MV-4-11 (cell line): ENCODE data around the gene YIPF4.
A peak's percentile ranks its signal among the peaks of the same experiment; 100 is the strongest.
"Not testable (repeated sequence)": the region's sequence is repeated elsewhere in the genome, so short reads cannot be mapped to it uniquely, and the experiment has no call there.

Experiments
- DNase-seq: peaks from one replicate; lab custom pipeline; 2025; lab: John Stamatoyannopoulos, UW

The YIPF4 gene

GRCh38 chr2:32289165-32289999 is 11.7 kb downstream of the YIPF4 start:
- peak; percentile 91 for DNase-seq

- DNase-seq, result no peak
These were observed 12.3 kb downstream of the YIPF4 start for GRCh38 chr2:32290000-32290339.

GRCh38 chr2:32291746-32292145 is 14.0 kb downstream of the YIPF4 start:
- no peak for DNase-seq

- not testable (repeated sequence) for DNase-seq
These were observed 15.8 kb downstream of the YIPF4 start for GRCh38 chr2:32293493-32293892.

DNA sequence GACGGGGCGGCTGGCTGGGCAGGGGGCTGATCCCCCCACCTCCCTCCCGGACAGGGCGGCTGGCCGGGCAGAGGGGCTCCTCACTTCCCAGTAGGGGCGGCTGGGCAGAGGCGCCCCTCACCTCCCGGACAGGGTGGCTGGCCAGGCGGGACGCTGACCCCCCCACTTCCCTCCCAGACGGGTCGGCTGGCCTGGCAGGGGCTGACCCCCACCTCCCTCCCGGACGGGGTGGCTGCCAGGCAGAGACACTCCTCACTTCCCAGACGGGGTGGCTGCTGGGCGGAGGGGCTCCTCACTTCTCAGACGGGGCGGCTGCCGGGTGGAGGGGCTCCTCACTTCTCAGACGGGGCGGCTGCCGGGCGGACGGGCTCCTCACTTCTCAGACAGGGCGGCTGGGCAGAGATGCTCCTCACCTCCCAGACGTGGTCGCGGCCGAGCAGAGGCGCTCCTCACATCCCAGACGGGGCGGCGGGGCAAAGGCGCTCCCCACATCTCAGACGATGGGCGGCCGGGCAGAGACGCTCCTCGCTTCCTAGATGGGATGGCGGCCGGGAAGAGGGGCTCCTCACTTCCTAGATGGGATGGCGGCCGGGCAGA is 16.4 kb downstream of the YIPF4 start:
- DNase-seq, result not testable (repeated sequence)

- no peak for DNase-seq
These were observed 32.9 kb downstream of the YIPF4 start for GRCh38 chr2:32310577-32310976.

DNA sequence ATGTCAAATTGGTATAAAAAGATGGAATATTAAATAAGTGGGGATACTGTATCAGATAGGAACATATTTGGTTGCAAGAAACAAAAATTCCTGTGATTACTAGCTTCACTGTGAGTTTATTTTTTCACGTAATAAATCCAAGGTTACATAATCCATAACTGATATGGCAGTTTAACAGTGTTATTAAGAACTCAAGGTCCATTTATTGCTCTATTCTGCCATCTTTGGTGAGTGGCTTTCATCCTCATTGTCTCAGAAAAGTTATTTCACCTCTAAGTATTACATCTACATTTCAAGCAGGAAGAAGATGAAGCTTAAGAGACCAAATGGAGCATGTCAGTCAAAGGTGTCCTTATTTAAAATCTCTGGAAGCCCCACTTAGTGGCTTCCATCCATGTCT is 37.2 kb downstream of the YIPF4 start:
- DNase-seq, result no peak

DNA sequence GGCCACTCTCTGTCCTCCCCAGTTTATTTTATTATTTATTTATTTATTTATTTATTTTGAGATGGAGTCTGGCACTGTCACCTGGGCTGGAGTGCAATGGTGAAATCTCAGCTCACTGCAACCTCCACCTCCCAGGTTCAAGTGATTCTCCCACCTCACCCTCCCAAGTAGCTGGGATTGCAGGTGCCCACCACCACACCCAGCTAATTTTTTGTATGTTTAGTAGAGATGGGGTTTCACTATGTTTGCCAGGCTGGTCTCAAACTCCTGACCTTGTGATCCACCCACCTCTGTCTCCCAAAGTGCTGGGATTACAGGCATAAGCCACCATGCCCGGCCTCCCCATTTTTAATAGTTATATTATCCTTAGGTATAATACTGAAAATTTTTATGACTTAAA is 51.0 kb downstream of the YIPF4 start:
- not testable (repeated sequence) for DNase-seq

DNA sequence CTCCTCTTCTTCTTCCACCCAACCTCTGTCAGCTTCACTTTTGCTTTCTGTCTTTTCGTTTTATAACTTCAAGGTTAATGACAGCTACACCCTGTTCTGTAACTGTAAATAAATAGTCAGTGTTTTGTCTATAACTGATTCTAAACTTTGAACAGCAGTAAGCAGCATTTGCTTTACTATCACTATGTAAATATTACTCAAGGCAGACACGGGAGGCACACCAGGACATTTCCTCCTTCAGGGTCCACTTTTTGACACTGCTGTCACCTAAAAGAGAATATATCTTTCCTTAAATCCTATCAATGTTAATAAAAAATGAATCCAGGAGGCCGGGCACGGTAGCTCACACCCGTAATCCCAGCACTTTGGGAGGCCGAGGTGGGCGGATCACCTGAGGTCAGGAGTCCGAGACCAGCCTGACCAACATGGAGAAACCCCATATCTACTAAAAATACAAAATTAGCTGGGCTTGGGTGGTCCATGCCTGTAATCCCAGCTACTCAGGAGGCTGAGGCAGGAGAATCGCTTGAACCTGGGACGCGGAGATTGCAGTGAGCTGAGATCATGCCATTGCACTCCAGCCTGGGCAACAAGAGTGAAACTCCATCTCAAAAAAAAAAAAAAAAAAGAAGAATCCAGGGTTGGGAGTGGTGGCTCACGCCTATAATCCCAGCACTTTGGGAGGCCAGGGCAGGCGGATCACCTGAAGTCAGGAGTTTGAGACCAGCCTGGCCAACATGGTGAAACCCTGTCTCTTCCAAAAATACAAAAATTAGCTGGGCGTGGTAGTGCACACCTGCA is 51.7 kb downstream of the YIPF4 start:
- DNase-seq, result not testable (repeated sequence)

DNA sequence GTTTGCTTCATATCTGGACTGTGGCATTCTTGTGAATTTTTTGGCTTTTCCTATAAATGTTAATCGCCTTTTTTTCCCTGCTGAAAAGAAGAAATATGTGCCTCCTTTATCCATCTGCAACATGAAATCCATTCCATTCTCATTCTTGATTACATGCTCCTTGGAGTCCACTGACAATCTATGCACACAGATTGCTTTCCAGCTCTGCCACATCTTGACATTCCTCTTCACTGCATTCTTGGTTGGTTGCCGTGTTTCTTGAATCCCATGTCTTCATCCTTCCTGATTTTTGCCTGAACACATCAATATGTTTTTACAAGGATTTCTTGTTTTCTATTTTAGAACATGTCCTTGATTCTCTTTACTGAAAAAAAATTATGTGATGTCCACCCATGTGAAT is 52.4 kb downstream of the YIPF4 start:
- no peak for DNase-seq

- no peak for DNase-seq
These were observed 65.1 kb downstream of the YIPF4 start for GRCh38 chr2:32342801-32343200.

DNA sequence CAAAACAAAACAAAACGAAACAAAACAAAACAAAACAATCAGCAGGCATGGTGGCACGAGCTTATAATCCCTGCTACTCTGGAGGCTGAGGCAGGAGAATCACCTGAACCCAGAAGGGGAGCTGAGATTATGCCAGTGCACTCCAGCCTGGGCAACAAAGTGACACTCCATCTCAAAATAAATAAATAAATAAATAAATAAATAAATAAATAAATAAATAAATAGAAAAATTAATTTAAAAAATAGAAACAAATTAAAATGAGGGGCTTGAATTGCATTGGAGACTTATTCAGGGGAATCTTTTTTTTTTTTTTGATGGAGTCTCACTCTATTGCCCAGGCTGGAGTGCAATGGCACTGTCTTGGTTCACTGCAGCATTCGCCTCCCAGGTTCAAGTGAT is 73.1 kb downstream of the YIPF4 start:
- not testable (repeated sequence) for DNase-seq

DNA sequence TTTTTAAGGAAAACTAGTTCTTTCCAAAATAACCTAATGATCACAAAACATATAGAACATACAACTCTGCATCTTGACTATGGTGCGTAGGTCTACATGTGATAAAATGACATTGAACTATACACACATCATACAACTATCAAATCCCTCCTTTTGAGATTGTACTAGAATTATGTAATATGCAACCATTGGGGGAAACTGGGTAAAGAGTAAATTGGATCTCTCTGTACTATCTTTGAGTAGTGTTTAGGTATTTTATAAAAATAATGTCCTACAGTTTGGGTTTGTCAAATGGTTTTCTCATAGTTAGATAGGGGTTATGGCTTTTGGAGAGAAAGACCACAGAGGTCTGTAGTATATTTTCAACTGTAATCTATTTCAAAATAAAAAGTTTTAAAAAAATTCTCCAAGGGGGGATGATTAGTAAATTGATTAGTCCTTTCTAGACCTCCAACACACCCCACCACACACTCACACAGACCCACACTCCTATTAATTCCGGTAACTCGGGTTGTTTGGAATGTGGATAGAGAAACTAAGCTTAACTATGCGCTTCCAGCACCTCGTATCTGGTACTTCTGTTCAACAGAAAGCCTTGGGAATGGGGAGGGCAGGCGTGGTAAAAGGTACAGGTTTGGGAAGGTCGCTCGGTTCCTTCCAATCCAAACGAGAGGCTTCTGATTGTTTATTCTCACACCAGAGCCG is 78.4 kb downstream of the YIPF4 start:
- no peak for DNase-seq

DNA sequence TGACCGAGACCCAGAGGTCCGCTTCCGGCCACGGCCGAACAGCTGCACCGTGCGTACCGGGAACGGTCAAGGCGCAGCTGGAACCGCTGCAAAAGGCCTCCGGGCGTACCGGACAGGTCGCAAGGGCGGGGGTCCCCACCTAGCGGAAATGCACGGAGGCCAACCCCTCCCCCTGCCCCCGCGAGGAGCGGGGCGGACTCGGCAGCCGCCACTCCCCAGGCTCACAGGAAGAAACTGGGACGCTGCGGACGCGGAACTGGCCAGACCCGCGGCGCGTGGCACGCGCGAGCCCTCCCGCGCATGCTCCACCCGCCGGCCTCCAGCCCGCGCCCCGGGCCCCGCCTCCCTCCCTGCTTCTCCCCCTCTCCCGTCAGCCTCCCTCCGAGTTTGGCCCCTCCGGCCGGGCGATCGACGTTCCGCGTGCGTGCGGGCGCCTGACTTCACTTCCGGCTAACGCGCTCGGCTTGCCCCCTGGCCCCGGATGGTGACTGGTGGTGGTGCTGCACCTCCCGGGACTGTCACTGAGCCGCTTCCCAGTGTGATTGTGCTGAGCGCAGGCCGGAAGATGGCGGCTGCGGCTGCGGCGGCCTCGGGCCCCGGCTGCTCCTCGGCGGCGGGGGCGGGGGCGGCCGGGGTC is 79.1 kb downstream of the YIPF4 start, which contains the start of gene BIRC6:
Gene BIRC6 (plus strand): TSS at position 343 of the 637 bp plus-strand sequence. CDS start 139 bp downstream, at position 482.
- peak; percentile 95 for DNase-seq

- DNase-seq, result no peak
These were observed 79.8 kb downstream of the YIPF4 start for GRCh38 chr2:32357318-32358110.

DNA sequence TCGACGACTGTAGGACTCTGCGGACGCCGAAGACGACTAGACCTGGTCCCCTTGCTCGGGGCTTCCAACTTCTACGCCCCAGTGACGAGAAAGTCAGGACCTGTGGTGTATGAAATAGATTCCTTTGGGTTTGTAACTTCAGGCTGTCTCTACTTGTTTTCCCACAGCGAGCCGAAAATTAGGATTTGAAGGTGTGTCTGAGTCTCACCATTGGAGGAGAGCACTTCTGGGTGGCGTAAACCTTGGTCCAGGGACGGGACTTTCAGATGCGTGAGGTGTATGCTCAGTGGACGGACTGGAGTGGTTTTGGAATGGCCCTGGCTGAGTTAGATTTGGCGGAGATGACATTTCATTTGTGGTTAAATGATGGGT is 80.4 kb downstream of the YIPF4 start:
- no peak for DNase-seq

GRCh38 chr2:32360416-32360815 is 82.7 kb downstream of the YIPF4 start:
- DNase-seq, result no peak

GRCh38 chr2:32362997-32363396 is 85.3 kb downstream of the YIPF4 start:
- not testable (repeated sequence) for DNase-seq

GRCh38 chr2:32363597-32363996 is 85.9 kb downstream of the YIPF4 start:
- no peak for DNase-seq

DNA sequence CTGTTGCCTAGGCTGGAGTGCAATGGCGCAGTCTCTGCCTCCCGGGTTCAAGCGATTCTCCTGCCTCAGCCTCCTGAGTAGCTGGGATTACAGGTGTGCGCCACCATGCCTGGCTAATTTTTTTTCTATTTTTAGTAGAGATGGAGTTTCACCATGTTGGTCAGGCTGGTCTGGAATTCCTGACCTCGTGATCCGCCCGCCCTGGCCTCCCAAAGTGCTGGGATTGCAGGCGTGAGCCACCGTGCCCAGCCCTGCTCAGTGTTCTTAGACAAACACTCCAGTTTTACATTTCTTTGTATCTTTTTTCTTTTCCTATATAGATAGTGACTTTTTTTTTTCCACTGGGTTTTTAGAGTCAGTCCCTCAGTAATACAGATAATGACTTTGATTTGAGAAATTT is 86.6 kb downstream of the YIPF4 start:
- not testable (repeated sequence) for DNase-seq

DNA sequence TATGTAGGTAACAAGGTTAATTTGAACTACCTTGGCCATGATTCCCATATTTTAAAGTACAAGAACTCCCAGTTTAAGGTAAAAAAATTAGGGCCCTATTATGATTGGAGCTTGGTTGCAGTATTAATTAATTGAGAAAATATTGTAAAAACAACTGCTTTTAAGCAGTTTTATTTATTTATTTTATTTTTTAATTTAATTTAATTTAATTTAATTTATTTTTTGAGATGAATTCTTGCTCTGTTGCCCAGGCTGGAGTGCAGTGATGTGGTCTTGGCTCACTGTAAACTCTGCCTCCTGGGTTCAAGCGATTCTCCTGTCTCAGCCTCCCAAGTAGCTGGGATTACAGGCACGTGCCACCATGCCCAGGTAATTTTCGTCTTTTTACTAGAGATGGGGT is 88.0 kb downstream of the YIPF4 start:
- not testable (repeated sequence) for DNase-seq
